Measurements from ENCODE around the gene REPIN1. TPM values are rescaled to one million over a fixed set of nuclear protein-coding genes. Genes with fewer than 3 reads are reported as not detected.

REPIN1 gene
- polyA plus RNA-seq, 1 of the 3 experiments (the other 2 are of a cell fraction): 91.6 TPM

- Histone ChIP-seq H3K9me3 (no peaks in the 10 kb centered on the region), H3K4me3 (ENCODE audit: low read depth in 2 of 2, low read length in 1 of 2) (no peak overlapping the region), H4K20me1 (ENCODE audit: insufficient read depth) (no peaks in the 10 kb centered on the region), H3K27ac (ENCODE audit: low read depth in 2 of 2, low read length in 1 of 2) (no peak overlapping the region), H3K79me2 (ENCODE audit: insufficient read depth) (no peaks in the 10 kb centered on the region), H3K27me3 (ENCODE audit: insufficient read depth) (peaks cover 8% of the 10 kb centered on the region; the same call in 1 of the 2 replicates), H3K36me3 (replicated peaks in 1 of 2; ENCODE audit: control insufficient read depth in 1 of 2, insufficient read depth in 2 of 2, low read length in 1 of 2) (no peaks in the 10 kb centered on the region), H3K9me2 (no peaks in the 10 kb centered on the region), H3K4me2 (no peak overlapping the region), H3F3A (replicated peaks; ENCODE audit: insufficient read depth) (no peaks in the 10 kb centered on the region), H3K4me1 (ENCODE audit: control insufficient read depth in 1 of 2, insufficient read depth in 2 of 2, low read depth in 1 of 2, low read length in 1 of 2) (no peaks in the 10 kb centered on the region; a peak in 1 of 4 replicates), H2AFZ (ENCODE audit: low read depth) (no peak overlapping the region), H3K9ac (no peak overlapping the region)
- POLR2A ChIA-PET: no interaction called here
- CTCF ChIA-PET: interaction anchor here (0.6 to 2.0 kb wide), 4 partner anchors 10 to 36 kb away, joined by 3 to 10 read pairs (median 4); no protein-coding TSS in a partner anchor
- no peak for DNase-seq
- TF ChIP-seq RAD21 (IDR thresholded peaks at IDR 0.05; ENCODE audit: low read length): no peak
- no peak for TF ChIP-seq EZH2phosphoT487 (IDR thresholded peaks at IDR 0.05; ENCODE audit: borderline replicate concordance, low read depth)
- WGBS (ENCODE audit: low lambda C conversion rate): 52% methylated on average over 1 of the region's 1 CpG
These were observed 23.6 kb upstream of the REPIN1 start for GRCh38 chr7:150345012-150345411.

GRCh38 chr7:150346922-150347321, 21.7 kb upstream of the REPIN1 start:
- H3K27ac ChIP-seq (ENCODE audit: low read depth in 2 of 2, low read length in 1 of 2): no peak overlapping the region
- no peak overlapping the region for H3K4me2 ChIP-seq
- 60% methylated on average over 5 of the region's 5 CpGs for WGBS (ENCODE audit: low lambda C conversion rate)
- H3K9me2 ChIP-seq: no peaks in the 10 kb centered on the region
- H3K4me3 ChIP-seq (ENCODE audit: low read depth in 2 of 2, low read length in 1 of 2): no peak overlapping the region
- ChIA-PET CTCF (interaction anchor here (0.9 to 1.2 kb wide), 3 partner anchors 9 kb away, joined by 3 to 8 read pairs (median 4); no protein-coding TSS in a partner anchor), POLR2A (interaction anchor here (0.9 kb wide), 1 partner anchor 22 kb away, joined by 3 read pairs; the partner anchor contains the start of gene REPIN1)
- H3K36me3 ChIP-seq (replicated peaks in 1 of 2; ENCODE audit: control insufficient read depth in 1 of 2, insufficient read depth in 2 of 2, low read length in 1 of 2): no peaks in the 10 kb centered on the region
- no peaks in the 10 kb centered on the region for H3K4me1 ChIP-seq (ENCODE audit: control insufficient read depth in 1 of 2, insufficient read depth in 2 of 2, low read depth in 1 of 2, low read length in 1 of 2)
- H3F3A ChIP-seq (replicated peaks; ENCODE audit: insufficient read depth): no peaks in the 10 kb centered on the region
- no peaks in the 10 kb centered on the region for H3K79me2 ChIP-seq (ENCODE audit: insufficient read depth)
- H3K9ac ChIP-seq: no peak overlapping the region
- H3K9me3 ChIP-seq: no peaks in the 10 kb centered on the region
- H2AFZ ChIP-seq (ENCODE audit: low read depth): no peak overlapping the region
- no peak for TF ChIP-seq ELF1 (IDR thresholded peaks at IDR 0.05)
- TF ChIP-seq ZBTB33 (IDR thresholded peaks at IDR 0.05; ENCODE audit: borderline replicate concordance, low read depth): no peak
- TF ChIP-seq RFX5 (IDR thresholded peaks at IDR 0.05; ENCODE audit: low read length): no peak
- no peak for TF ChIP-seq FOXM1 (IDR thresholded peaks at IDR 0.05; ENCODE audit: low read depth)
- no peak for TF ChIP-seq GABPA (IDR thresholded peaks at IDR 0.05; ENCODE audit: low read depth)
- no peak for TF ChIP-seq PBX3 (IDR thresholded peaks at IDR 0.05)
- TF ChIP-seq NRF1 (IDR thresholded peaks at IDR 0.05; ENCODE audit: low read depth, low read length): no peak
- no peak for TF ChIP-seq JUND (IDR thresholded peaks at IDR 0.05)
- no peaks in the 10 kb centered on the region for H4K20me1 ChIP-seq (ENCODE audit: insufficient read depth)
- no peak for DNase-seq
- H3K27me3 ChIP-seq (ENCODE audit: insufficient read depth): peaks cover 6% of the 10 kb centered on the region; the same call in 1 of the 2 replicates
